B cell (primary cell): ENCODE measurements around the gene IMMP2L. TPM values are rescaled to one million over a fixed set of nuclear protein-coding genes. Genes with fewer than 3 reads are reported as not detected.

Experiments used
- ATAC-seq: fragments of 200-7000 bp; cut with Tn5 transposase; one replicate; pipeline ENCODE4 v1.10.0; 2021; ENCODE audit warnings: low read depth, mild to moderate bottlenecking, moderate number of reproducible peaks, moderate library complexity
- CTCF ChIA-PET: fragments of 350-600 bp; sonication (Branson Sonifier 250); formaldehyde crosslinking; loops from one replicate; lab custom pipeline; 2021; ENCODE audit warnings: antibody characterized with exemption, inconsistent platforms; lab: Charles Lee
- POLR2A ChIA-PET: fragments of 350-600 bp; sonication (Branson Sonifier 250); formaldehyde crosslinking; loops from one replicate; lab custom pipeline; 2021; ENCODE audit warnings: antibody characterized with exemption; lab: Charles Lee
- DNase-seq: peaks from one replicate; pipeline ENCODE4 v3.0.0; 2013
- H2AFZ ChIP-seq: 2 replicates; pipeline ENCODE4 v1.6.1; 2012; ENCODE audit warnings: mild to moderate bottlenecking, low read depth, low read length; ENCODE audit not compliant: insufficient read depth, poor library complexity, severe bottlenecking
- H3K27ac ChIP-seq, 2 donors: 1 replicate in 1 of 2; 2 replicates in 1 of 2; pipeline ENCODE4 v1.5.1; 2012 to 2013; ENCODE audit warnings: low read length in 2 of 2, mild to moderate bottlenecking in 2 of 2, moderate library complexity in 1 of 2
- H3K27me3 ChIP-seq, 4 experiments: fragments of 200-600 bp in 1 of 4; sonication (generic) in 1 of 4; replicated peaks in 1 of 4; 1 replicate in 2 of 4; 2 replicates in 2 of 4; pipeline versions ENCODE4 v1.6.1 to v1.7.0; 2013 to 2016; ENCODE audit warnings: low read length in 3 of 4, mild to moderate bottlenecking in 2 of 4, mixed read lengths in 1 of 4, moderate library complexity in 1 of 4; ENCODE audit not compliant: insufficient read depth in 4 of 4, control insufficient read depth in 3 of 4; ENCODE audit errors: control extremely low read depth in 1 of 4
- H3K36me3 ChIP-seq, 2 experiments: replicated peaks in 1 of 2; 1 replicate in 1 of 2; 2 replicates in 1 of 2; pipeline versions ENCODE4 v1.6.1 to v1.7.1; 2013; ENCODE audit warnings: low read length in 1 of 2; ENCODE audit not compliant: insufficient read depth in 2 of 2, control insufficient read depth in 1 of 2; ENCODE audit errors: control extremely low read depth in 1 of 2, extremely low read depth in 1 of 2
- H3K4me1 ChIP-seq, 2 donors: fragments of 200-600 bp in 1 of 2; sonication (generic) in 1 of 2; 1 replicate in 1 of 2; 2 replicates in 1 of 2; pipeline versions ENCODE4 v1.5.1 to v1.6.1; 2013 to 2017; ENCODE audit warnings: low read length in 2 of 2; ENCODE audit not compliant: control insufficient read depth in 2 of 2, insufficient read depth in 2 of 2
- H3K4me2 ChIP-seq: replicated peaks from 2 replicates; pipeline ENCODE3; 2012; ENCODE audit warnings: mild to moderate bottlenecking, low read depth, low read length; ENCODE audit not compliant: poor library complexity, severe bottlenecking
- H3K4me3 ChIP-seq, 5 experiments: fragments of 200-600 bp in 1 of 5; sonication (generic) in 1 of 5; 1 replicate in 3 of 5; 2 replicates in 2 of 5; pipeline versions ENCODE4 v1.5.1 to v1.7.0; 2011 to 2016; ENCODE audit warnings: low read length in 4 of 5, mild to moderate bottlenecking in 4 of 5, low read depth in 2 of 5, control low read depth in 1 of 5, moderate library complexity in 1 of 5; ENCODE audit not compliant: insufficient read depth in 1 of 5; ENCODE audit errors: control extremely low read depth in 1 of 5, extremely low read depth in 1 of 5
- H3K79me2 ChIP-seq: fragments of 200-600 bp; sonication (generic); one replicate; pipeline ENCODE4 v1.6.0; 2016; ENCODE audit warnings: low read length; ENCODE audit not compliant: control insufficient read depth, insufficient read depth
- H3K9ac ChIP-seq: fragments of 200-600 bp; sonication (generic); 2 replicates; pipeline ENCODE4 v1.6.1; 2017; ENCODE audit warnings: mild to moderate bottlenecking, low read length, moderate library complexity
- H3K9me3 ChIP-seq, 3 donors: one replicate each; pipeline versions ENCODE4 v1.6.1 to v1.7.1; 2013; ENCODE audit warnings: low read length in 2 of 3; ENCODE audit not compliant: control insufficient read depth in 2 of 3, insufficient read depth in 1 of 3; ENCODE audit errors: control extremely low read depth in 1 of 3
- H4K20me1 ChIP-seq: 2 replicates; pipeline ENCODE4 v1.6.0; 2012; ENCODE audit warnings: mild to moderate bottlenecking, low read length; ENCODE audit not compliant: insufficient read depth, control insufficient read depth, poor library complexity, severe bottlenecking
- H3K27ac Mint-ChIP-seq: one replicate; pipeline ENCODE4 v1.8.0; 2021; ENCODE audit warnings: mixed read lengths
- H3K27me3 Mint-ChIP-seq: one replicate; pipeline ENCODE4 v1.8.0; 2021; ENCODE audit warnings: mixed read lengths
- H3K4me1 Mint-ChIP-seq: one replicate; pipeline ENCODE4 v1.8.0; 2021; ENCODE audit warnings: mixed read lengths
- H3K4me3 Mint-ChIP-seq: one replicate; pipeline ENCODE4 v1.8.0; 2021; ENCODE audit warnings: mixed read lengths
- H3K9me3 Mint-ChIP-seq: one replicate; pipeline ENCODE4 v1.8.0; 2022; ENCODE audit warnings: mixed read lengths; ENCODE audit not compliant: insufficient read depth
- EZH2 ChIP-seq: IDR thresholded peaks from 2 replicates; pipeline ENCODE4 v1.6.1; 2012; ENCODE audit warnings: borderline replicate concordance, low read depth, mild to moderate bottlenecking, moderate library complexity, low read length; ENCODE audit not compliant: insufficient read depth, poor library complexity, severe bottlenecking
- WGBS: methylation state at CpG from one replicate; pipeline ENCODE4 v1.1.5; 2013; ENCODE audit warnings: missing lambda C conversion rate; ENCODE audit not compliant: insufficient coverage; 5-methylcytosine and 5-hydroxymethylcytosine counted together
- intact Hi-C: fragments of 100-400 bp; cut with micrococcal nuclease; formaldehyde crosslinking; loops from one replicate; pipeline ENCODE4 v1.10.0; 2022
- polyA plus RNA-seq: library from polyadenylated mRNA; depleted of rRNA; stranded (reverse); fragments of >200 nt; gene quantifications from 2 replicates; pipeline ENCODE4 v1.2.3, GENCODE V29; 2012
- total RNA-seq, 2 donors: library from RNA; stranded (reverse); fragments of 120-200 nt in 1 of 2; gene quantifications; 1 replicate in 1 of 2; 2 replicates in 1 of 2; pipeline versions ENCODE4 v1.2.3 to v1.2.4, GENCODE V29; 2013 to 2022
- TF ChIP-seq, protein P1 (sequence below): fragments of 200-600 bp; IDR thresholded peaks from one replicate; pipeline ENCODE4 v1.8.0; 2022; ENCODE audit warnings: antibody characterized with exemption, mild to moderate bottlenecking

Gene IMMP2L
- total and polyA plus RNA-seq, 2 donors (not counting 1 experiment from before 2014, with no cell fraction given), result 3.8 to 34.2 TPM

DNA sequence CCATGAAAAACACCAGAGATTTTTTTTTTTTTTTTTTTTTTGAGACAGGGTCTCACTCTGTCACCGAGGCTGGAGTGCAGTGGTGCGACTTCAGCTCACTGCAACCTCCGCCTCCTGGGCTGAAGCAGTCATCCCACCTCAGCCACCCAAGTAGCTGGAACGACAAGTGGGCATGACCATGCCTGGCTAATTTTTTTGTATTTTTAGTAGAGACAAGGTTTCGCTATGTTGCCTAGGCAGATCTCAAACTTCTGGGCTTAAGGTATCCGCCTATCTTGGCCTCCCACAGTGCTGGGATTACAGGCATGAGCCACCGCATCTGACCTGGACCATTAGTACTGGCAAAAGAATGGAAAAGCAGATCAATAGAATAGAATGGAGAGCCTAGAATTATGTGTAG is 530.4 kb downstream of the IMMP2L start:
- H3K79me2 ChIP-seq, result no peaks in the 10 kb centered on the region
- no peak overlapping the region for H3K27ac ChIP-seq
- no peak overlapping the region for H2AFZ ChIP-seq
- CTCF ChIA-PET, result no interaction called here
- WGBS, result 96% methylated on average over 3 of the region's 7 CpGs
- TF ChIP-seq, protein P1, sequence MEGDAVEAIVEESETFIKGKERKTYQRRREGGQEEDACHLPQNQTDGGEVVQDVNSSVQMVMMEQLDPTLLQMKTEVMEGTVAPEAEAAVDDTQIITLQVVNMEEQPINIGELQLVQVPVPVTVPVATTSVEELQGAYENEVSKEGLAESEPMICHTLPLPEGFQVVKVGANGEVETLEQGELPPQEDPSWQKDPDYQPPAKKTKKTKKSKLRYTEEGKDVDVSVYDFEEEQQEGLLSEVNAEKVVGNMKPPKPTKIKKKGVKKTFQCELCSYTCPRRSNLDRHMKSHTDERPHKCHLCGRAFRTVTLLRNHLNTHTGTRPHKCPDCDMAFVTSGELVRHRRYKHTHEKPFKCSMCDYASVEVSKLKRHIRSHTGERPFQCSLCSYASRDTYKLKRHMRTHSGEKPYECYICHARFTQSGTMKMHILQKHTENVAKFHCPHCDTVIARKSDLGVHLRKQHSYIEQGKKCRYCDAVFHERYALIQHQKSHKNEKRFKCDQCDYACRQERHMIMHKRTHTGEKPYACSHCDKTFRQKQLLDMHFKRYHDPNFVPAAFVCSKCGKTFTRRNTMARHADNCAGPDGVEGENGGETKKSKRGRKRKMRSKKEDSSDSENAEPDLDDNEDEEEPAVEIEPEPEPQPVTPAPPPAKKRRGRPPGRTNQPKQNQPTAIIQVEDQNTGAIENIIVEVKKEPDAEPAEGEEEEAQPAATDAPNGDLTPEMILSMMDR, result no peak
- no peak for TF ChIP-seq EZH2
- no peak overlapping the region for H3K9ac ChIP-seq
- H3K9me3 Mint-ChIP-seq, result no peaks in the 10 kb centered on the region
- H3K4me1 ChIP-seq, result no peaks in the 10 kb centered on the region
- peaks cover 7% of the 10 kb centered on the region for H3K4me1 Mint-ChIP-seq
- intact Hi-C loops, result no loop called here
- DNase-seq (no peak), ATAC-seq (no peak)
- no peak overlapping the region for H3K4me3 Mint-ChIP-seq
- POLR2A ChIA-PET, result no interaction called here
- no peaks in the 10 kb centered on the region for H3K36me3 ChIP-seq
- no peak overlapping the region for H3K4me3 ChIP-seq
- H3K27me3 Mint-ChIP-seq, result no peaks in the 10 kb centered on the region
- H3K27me3 ChIP-seq, result no peaks in the 10 kb centered on the region
- H3K27ac Mint-ChIP-seq, result no peak overlapping the region
- H4K20me1 ChIP-seq, result no peaks in the 10 kb centered on the region
- no peak overlapping the region for H3K4me2 ChIP-seq
- no peaks in the 10 kb centered on the region for H3K9me3 ChIP-seq

DNA sequence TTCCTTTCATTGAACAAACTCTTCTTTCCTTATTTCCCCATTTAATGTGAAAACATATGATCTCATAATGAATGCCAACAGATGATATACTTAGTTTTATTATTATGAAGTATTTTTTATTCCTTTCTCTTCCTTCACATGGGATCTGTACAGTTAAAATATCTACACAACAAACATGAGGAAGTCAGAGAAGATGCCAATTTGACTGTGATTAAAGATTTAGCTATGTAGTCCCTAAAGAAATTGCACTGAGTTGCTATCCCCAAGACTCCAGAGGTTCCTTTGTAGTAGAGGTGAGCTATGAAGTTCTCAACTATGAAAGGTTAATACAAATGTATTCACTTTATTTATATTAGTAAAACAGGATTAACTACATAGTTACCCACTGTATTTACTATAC is 532.0 kb downstream of the IMMP2L start:
- ChIA-PET POLR2A (no interaction called here), CTCF (interaction anchor here (1.3 kb wide), 1 partner anchor 16 kb away, joined by 3 read pairs; no protein-coding TSS in a partner anchor)
- H3K4me1 Mint-ChIP-seq, result peaks cover 7% of the 10 kb centered on the region
- H3K27ac Mint-ChIP-seq, result no peak overlapping the region
- Histone ChIP-seq H3K9ac (no peak overlapping the region), H2AFZ (no peak overlapping the region), H3K27ac (no peak overlapping the region), H3K4me2 (no peak overlapping the region), H3K4me1 (no peaks in the 10 kb centered on the region), H3K27me3 (no peaks in the 10 kb centered on the region), H3K36me3 (no peaks in the 10 kb centered on the region), H3K79me2 (no peaks in the 10 kb centered on the region), H4K20me1 (no peaks in the 10 kb centered on the region), H3K9me3 (no peaks in the 10 kb centered on the region), H3K4me3 (no peak overlapping the region)
- TF ChIP-seq EZH2, result no peak
- TF ChIP-seq, protein P1, result no peak
- ATAC-seq, result no peak
- intact Hi-C loops, result no loop called here
- H3K9me3 Mint-ChIP-seq, result no peaks in the 10 kb centered on the region
- H3K27me3 Mint-ChIP-seq, result no peaks in the 10 kb centered on the region
- H3K4me3 Mint-ChIP-seq, result no peak overlapping the region
- DNase-seq, result no peak
